ENCODE results near the gene MPP2. TPM values are rescaled to one million over a fixed set of nuclear protein-coding genes. Genes with fewer than 3 reads are reported as not detected.
"Not testable (repeated sequence)": the region's sequence is repeated elsewhere in the genome, so short reads cannot be mapped to it uniquely, and the experiment has no call there.

Gene MPP2
- total and polyA plus RNA-seq, 2 donors from 2014 or later = 1.2 to 2.7 TPM

DNA sequence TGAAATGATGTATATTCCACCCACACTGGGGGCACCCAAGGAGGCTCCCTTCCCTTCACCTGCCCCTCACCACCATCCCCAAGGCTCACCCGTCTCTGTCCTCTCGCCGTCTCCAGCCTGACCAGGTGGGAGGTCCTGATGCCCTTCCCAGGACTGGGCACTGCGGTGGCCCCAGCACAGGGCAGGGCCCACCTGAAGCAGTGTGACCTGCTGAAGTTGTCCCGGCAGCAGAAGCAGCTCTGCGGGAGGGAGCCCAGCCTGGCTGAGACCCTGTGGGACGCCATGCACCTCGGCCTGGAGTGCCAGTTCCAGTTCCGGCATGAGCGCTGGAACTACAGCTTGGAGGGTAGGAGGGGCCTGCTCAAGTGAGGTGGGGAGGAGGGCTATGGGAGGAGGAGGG is 25.0 kb upstream of the MPP2 start:
- Histone ChIP-seq H3K27ac (ENCODE audit: low read depth in 2 of 2, low read length in 2 of 2) (peak overlapping the region in 1 of 2 donors; percentile 28), H3K4me1 (ENCODE audit: control insufficient read depth in 2 of 3, insufficient read depth in 2 of 3, low read depth in 1 of 3, low read length in 3 of 3) (peaks cover 0 to 16% (median 0%) of the 10 kb centered on the region in 3 donors), H3K36me3 (ENCODE audit: control insufficient read depth in 2 of 3, insufficient read depth in 3 of 3, low read length in 3 of 3) (no peaks in the 10 kb centered on the region), H3K27me3 (ENCODE audit: control insufficient read depth, insufficient read depth, low read length) (no peaks in the 10 kb centered on the region), H3K9me3 (ENCODE audit: control insufficient read depth in 2 of 3, insufficient read depth in 1 of 3, low read length in 3 of 3) (no peaks in the 10 kb centered on the region), H3K9ac (ENCODE audit: low read length in 3 of 3) (no peak overlapping the region), H3K4me3 (ENCODE audit: low read length in 3 of 3) (no peak overlapping the region)
- DNase-seq = no peak
- TF ChIP-seq, protein P1, sequence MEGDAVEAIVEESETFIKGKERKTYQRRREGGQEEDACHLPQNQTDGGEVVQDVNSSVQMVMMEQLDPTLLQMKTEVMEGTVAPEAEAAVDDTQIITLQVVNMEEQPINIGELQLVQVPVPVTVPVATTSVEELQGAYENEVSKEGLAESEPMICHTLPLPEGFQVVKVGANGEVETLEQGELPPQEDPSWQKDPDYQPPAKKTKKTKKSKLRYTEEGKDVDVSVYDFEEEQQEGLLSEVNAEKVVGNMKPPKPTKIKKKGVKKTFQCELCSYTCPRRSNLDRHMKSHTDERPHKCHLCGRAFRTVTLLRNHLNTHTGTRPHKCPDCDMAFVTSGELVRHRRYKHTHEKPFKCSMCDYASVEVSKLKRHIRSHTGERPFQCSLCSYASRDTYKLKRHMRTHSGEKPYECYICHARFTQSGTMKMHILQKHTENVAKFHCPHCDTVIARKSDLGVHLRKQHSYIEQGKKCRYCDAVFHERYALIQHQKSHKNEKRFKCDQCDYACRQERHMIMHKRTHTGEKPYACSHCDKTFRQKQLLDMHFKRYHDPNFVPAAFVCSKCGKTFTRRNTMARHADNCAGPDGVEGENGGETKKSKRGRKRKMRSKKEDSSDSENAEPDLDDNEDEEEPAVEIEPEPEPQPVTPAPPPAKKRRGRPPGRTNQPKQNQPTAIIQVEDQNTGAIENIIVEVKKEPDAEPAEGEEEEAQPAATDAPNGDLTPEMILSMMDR (IDR thresholded peaks at IDR 0.05; ENCODE audit: borderline replicate concordance, extremely low read depth, insufficient read depth) = no peak
- intact Hi-C loops (cut with DNase I) = no loop called here
- FAIRE-seq = no peak

DNA sequence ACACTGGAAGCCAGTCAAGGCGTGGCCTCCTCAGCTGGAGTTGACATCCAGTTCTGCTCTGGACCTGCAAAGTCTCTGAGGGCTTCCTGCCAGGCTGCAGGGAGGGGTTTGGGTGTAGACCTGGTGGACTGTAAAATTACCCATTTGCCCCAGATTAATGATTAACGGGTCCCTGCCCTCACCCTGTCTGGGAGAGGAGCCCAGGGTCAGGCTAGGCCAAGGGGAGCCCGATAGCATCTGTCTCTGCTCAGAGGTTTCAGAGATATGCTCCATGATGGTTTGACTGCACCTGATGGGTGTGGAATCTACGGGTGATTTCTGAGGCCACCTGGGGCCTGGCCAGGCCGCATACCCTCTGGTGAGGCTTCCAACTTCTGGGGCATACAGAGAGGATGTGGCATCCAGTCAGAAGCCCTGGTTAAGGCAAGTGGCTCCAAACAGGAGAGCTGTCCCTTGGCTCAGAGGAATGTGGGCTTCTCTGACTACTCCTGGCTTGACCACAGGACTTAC is 23.8 kb upstream of the MPP2 start:
- FAIRE-seq (no peak), DNase-seq (peak; percentile 56 to 84 (median 73))
- Histone ChIP-seq H3K9ac (ENCODE audit: low read length in 3 of 3) (no peak overlapping the region), H3K27ac (ENCODE audit: low read depth in 2 of 2, low read length in 2 of 2) (no peak overlapping the region), H3K4me3 (ENCODE audit: low read length in 3 of 3) (no peak overlapping the region), H3K9me3 (ENCODE audit: control insufficient read depth in 2 of 3, insufficient read depth in 1 of 3, low read length in 3 of 3) (no peaks in the 10 kb centered on the region), H3K36me3 (ENCODE audit: control insufficient read depth in 2 of 3, insufficient read depth in 3 of 3, low read length in 3 of 3) (no peaks in the 10 kb centered on the region), H3K4me1 (ENCODE audit: control insufficient read depth in 2 of 3, insufficient read depth in 2 of 3, low read depth in 1 of 3, low read length in 3 of 3) (peaks cover 0 to 23% (median 0%) of the 10 kb centered on the region in 3 donors), H3K27me3 (ENCODE audit: control insufficient read depth, insufficient read depth, low read length) (no peaks in the 10 kb centered on the region)
- intact Hi-C loops (cut with DNase I) = no loop called here
- TF ChIP-seq, protein P1 (IDR thresholded peaks at IDR 0.05; ENCODE audit: borderline replicate concordance, extremely low read depth, insufficient read depth) = no peak

DNA sequence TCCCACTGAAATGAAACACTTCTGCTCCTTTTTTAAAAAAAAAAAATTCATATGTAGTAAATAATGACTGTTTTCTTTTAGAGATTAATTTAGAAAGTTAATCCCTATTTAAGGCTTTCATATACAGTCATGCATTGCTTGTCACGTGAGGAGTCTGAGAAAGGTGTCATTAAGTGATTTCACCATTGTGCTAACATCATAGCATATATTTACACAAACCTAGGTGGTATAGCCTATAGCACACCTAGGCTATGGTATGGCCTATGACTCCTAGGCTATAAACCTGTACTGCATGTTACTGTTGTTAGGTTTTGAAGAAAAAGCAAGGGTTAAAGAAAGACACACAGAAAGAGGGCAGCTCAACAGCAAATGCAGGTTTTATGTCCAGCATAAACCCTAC is 21.3 kb upstream of the MPP2 start:
- Histone ChIP-seq H3K9me3 (ENCODE audit: control insufficient read depth in 2 of 3, insufficient read depth in 1 of 3, low read length in 3 of 3) (no peaks in the 10 kb centered on the region), H3K4me3 (ENCODE audit: low read length in 3 of 3) (no peak overlapping the region), H3K9ac (ENCODE audit: low read length in 3 of 3) (no peak overlapping the region), H3K36me3 (ENCODE audit: control insufficient read depth in 2 of 3, insufficient read depth in 3 of 3, low read length in 3 of 3) (no peaks in the 10 kb centered on the region), H3K27ac (ENCODE audit: low read depth in 2 of 2, low read length in 2 of 2) (no peak overlapping the region), H3K27me3 (ENCODE audit: control insufficient read depth, insufficient read depth, low read length) (no peaks in the 10 kb centered on the region), H3K4me1 (ENCODE audit: control insufficient read depth in 2 of 3, insufficient read depth in 2 of 3, low read depth in 1 of 3, low read length in 3 of 3) (peaks cover 0 to 16% (median 0%) of the 10 kb centered on the region in 3 donors)
- DNase-seq = no peak
- intact Hi-C loops (cut with DNase I) = no loop called here
- no peak for FAIRE-seq
- TF ChIP-seq, protein P1 (IDR thresholded peaks at IDR 0.05; ENCODE audit: borderline replicate concordance, extremely low read depth, insufficient read depth) = no peak

DNA sequence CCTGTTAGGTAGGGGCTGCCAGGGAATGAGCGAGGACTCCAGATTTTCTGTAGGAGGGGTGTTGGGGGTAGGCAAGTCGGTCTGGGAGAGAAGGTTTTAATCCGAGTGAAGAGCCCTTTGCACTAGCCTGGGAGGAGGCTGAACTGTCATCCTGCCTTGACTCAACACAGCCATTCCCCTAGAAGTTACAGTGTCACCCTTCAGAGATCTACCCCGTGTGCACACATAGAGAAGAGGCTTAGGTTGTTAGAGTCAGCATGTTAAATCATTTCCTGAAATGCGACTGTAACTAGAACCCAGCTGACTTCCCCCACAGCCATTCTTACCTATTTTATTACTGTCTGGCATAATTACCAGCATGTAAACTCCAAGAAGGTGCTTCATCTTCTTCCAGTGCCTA is 20.6 kb upstream of the MPP2 start:
- FAIRE-seq; H3K27me3 ChIP-seq (ENCODE audit: control insufficient read depth, insufficient read depth, low read length); H3K9ac ChIP-seq (ENCODE audit: low read length in 3 of 3); H3K36me3 ChIP-seq (ENCODE audit: control insufficient read depth in 2 of 3, insufficient read depth in 3 of 3, low read length in 3 of 3); intact Hi-C loops (cut with DNase I); H3K9me3 ChIP-seq (ENCODE audit: control insufficient read depth in 2 of 3, insufficient read depth in 1 of 3, low read length in 3 of 3): not testable (repeated sequence)
- DNase-seq = peak in 1 of 5 donors; percentile 44
- peak overlapping the region in 1 of 3 donors; percentile 42 for H3K4me3 ChIP-seq (ENCODE audit: low read length in 3 of 3)
- peak overlapping the region in 1 of 2 donors; percentile 53 for H3K27ac ChIP-seq (ENCODE audit: low read depth in 2 of 2, low read length in 2 of 2)
- H3K4me1 ChIP-seq (ENCODE audit: control insufficient read depth in 2 of 3, insufficient read depth in 2 of 3, low read depth in 1 of 3, low read length in 3 of 3) = peaks cover 0 to 16% (median 0%) of the 10 kb centered on the region in 3 donors
